KG1 (cell line): ENCODE measurements around the gene ZFR2.

Experiments
- DNase-seq: peaks from one replicate; lab custom pipeline; 2025; lab: John Stamatoyannopoulos, UW

The ZFR2 gene

DNA sequence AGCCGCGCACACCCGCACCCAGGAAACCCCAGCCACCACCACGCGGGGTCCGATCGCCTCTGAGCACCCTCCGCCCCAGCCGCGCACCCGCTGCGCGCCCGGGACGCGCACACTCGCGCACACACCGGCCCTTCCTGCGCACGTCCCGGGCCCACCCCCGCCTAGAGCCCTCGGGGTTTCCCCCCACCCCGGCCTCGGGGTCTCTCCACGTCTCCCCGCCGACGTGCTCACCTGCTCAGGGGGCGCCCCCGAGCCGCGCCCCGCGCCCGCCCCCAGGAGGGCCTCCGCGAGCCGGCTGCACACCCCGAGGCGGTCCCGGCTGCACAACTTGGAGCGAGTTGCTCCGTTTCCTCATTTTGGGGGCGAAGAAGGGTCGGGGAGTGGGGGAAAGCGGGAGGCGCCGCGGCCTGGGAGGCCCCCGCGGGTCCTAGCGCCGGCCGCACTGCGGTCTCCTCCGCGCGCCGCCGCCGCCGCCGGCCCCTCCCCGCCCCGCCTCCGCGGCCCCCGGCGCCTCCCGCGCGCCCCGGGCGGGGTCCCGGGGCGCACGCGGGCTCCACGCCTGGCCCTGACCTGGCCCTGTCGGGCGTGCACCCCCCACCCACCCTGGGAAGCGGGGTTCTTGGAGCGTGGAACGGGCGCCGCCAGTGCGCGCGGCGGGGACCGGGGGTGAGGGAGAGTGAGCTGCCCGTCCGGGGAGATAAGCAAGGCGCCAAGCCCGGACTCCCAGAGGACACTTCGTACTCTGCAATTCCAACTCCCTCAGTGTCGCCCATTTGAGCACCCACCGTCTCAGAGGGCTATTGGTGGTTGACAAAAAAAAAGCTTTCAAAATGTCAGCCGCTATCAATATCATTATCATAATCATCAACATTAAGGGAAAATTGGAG is 82.7 kb downstream of the ZFR2 start, which contains the start of gene MATK:
MATK (minus strand) TSS at position 444 of the 887 bp plus-strand sequence. CDS start 1,246 bp downstream, outside the sequence.
- peak; percentile 41 for DNase-seq

DNA sequence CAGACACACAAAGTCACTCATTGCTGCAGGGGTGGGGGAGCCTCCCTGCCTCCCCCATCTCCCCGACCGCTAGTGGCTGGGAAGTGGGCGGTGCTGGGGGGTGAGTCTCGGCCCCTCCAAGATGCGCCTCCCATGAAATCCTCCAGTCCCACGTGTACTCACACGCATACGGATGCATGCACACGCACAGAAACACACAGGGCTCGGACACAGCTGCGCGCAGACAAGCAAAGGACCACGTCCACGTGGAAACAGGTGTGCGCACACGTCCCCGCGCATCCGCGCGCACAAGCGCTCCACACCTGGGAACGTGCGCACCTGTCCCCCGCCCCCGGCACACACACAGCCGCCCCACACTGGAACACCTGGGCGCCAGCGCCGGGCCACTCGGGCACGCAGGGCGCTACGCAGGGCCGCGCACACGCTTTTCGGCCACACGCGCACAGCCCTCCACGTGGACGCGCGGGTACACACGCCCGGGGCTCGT is 83.3 kb downstream of the ZFR2 start:
- DNase-seq: no peak

DNA sequence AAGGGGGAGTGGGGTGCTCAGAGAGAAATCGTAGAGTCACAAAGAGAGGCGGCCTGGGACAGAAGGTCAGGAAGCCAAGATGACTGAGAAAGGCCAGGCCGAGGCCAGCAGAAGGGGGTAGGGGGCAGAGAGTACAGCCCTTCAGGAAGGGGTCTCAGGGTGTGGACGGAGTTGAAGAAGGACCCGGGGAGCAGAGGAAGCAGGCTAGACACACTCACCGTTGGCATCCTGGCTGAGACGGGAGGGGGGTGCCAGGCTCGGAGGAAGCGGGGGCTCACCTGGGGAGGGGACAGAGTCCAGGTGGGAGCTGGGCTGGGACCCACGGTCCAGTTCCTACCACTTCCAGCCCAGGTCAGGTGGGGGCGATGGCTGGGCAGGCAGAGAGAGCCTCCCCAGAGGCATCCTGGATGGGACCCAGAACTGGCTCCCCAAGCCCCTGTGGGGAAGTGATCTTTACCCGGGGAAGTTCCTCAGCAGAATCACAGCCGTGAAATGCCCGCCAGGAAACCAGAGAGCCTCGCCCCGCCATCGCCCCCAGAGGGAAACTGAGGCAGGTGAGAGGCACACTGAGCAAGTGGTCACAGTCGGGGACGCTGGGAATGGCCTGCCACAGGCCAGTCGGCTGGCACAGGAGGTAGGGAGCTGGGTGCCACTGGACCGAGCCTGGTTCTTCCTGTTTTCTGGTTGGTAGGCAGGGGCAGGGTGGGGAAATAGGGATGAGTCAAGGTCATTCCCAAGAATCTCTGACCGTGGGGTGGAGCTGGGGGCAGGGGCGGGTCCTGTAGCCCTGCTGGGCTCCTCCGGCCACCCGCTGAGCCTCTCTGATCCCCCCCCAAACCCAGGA is 84.0 kb downstream of the ZFR2 start:
- DNase-seq: no peak

DNA sequence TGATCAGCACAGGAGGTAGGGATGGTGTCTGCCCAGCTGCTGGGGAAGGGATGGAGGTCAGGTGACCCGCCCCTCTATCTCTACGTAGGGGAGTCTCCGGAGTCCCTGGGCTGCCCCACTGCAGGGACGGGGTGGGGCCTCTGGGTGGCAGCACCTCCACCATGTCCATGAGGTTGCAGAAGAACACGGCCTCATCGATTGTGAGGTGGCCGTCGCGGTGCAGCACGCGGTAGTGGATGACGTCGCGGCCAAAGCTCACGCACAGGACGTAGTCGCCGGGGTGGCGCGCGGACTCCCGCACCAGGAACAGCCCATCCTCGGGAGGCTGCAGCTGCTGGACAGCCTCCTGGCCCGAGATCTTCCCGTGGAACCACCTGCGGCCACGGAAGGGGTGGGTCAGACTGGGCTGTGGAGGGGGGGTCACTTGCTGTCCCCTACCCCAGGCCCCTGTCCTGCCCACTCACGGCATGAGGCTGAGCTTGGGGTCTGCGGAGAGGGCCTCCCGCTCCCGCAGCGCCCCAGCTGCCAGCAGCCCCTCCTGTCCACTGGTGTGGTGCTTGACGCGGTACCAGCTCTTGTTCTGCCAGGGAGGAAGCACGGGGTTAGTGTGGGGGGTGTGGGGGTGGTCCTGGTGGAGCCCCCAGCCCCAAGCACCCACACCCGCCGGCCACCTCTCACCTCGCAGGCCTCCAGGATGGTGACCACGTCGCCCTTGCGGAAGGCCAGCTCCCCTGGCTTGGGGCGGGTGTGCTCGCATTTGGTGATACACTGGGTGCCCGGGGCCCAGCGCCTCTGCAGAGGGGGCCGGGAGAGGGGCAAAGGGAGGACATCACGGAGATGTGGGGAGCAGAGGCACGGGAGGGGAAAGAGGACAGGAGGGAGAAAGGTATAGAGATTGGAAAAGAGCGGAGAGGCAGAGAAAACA is 84.9 kb downstream of the ZFR2 start:
- DNase-seq: no peak

DNA sequence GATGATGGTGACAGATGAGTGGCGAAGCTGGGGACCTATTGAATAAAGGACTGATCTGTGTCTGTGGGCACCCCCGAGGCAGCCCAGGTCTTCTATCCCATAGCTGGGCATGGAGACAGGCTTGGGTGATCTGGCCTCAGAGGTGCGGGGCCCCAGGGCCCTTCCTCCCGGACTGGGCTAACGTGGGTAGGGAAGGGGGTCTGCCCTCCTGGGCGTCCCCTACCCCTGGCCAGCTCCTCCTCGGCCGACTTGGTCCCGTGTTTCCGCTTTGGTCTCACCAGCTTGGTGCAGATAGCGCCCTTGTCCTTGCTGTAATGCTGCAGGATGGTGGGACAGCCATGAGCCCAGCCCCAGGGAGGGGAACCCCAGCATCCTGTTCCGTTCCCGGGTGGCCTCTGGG is 85.9 kb downstream of the ZFR2 start:
- no peak for DNase-seq

DNA sequence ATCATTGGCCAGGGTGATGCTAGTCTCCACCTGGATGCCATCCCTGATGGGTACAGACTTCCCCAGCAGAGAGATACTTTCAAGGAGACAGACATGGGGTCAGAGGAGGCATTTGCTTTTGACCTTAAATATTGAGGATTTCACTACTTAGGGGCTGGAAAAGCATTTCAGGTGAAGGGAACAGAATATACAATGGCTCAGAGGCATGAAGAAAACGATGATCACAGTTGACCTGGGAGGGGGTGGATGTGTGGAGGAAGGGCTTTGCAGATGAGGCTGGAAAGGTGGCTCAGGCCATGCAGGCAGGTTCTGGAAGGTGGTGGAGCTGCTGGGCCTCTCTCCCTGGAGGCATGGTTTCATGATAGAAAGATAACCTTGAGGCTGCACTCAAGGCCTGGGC is 86.5 kb downstream of the ZFR2 start:
- DNase-seq: no peak

DNA sequence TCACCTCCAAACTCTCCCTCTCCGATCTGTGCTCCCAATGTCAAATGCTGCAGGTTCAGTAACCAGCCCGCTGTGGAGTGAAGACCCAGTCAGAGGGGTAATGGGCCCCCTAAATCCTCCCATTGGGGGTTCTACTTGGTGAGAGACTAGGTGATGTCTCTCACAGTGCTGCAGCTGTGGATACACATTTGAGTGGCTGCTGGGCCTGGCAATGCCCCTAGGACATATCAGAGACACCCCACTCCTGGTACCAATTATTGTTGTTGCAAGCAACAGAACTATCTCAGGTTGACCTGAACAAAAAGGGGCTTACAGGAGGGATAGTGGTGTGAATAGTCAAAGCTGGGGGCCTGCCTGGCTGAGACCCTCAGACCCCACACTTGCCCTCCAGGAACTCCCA is 87.2 kb downstream of the ZFR2 start:
- no peak for DNase-seq

DNA sequence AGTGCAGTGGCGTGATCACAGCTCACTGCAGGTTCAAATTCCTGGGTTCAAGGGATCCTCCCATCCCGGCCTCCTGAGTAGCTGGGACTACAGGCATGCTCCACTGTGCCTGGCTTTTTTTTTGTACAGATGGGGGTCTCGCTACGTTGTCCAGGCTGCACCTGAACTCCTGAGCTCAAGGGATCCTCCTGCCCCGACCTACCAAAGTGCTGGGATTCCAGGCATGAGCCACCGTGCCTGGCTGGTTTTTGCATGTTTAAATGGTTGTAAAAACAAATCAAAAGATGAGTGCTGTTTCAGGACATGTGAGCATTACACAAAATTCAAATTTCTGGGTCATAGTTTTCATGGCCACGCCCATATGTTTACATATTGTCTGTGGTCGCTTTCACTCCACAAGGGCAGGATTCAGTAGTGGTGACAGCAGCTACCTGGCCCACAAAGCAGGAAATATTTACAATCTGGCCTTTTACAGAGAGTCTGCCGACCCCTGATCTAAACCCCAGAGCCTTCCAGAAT is 88.0 kb downstream of the ZFR2 start:
- DNase-seq: no peak

DNA sequence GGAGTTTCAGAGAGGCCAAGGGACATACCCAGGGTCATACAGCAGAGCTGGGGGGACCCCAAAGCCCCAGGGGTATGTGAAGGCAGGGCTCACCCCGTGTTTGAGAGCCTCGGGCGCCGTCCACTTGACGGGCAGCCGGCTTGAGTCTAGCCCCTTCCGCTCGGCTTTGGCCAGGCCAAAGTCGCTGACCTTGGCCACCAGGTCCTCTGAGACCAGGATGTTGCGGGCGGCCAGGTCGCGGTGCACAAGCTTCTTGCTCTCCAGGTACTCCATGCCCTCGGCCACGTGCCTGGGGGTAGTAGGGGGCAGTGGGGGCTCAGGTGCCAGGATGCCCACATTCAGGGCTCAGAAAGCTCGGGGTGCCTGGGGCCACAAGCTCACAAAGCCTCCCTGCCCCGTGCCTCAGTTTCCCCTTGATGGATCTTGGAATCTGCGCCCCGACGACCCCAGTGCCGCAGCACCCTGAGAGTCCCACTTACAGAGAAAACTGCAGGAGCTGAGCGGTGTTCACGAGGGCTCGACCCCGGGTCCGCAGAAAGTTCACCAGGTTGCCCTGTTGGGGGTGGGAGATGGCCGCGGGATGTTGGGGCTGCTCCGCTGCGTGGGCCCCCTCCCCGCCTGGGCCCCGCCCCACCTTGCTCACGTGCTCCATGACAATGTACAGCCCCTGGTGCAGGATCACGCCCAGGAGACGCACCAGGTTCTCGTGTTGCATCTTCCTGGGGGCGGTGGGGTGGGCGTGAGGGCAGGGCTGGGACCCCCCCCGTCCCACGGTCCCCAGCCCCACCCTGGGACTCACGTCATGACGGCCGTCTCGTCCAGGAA is 89.7 kb downstream of the ZFR2 start:
- no peak for DNase-seq

DNA sequence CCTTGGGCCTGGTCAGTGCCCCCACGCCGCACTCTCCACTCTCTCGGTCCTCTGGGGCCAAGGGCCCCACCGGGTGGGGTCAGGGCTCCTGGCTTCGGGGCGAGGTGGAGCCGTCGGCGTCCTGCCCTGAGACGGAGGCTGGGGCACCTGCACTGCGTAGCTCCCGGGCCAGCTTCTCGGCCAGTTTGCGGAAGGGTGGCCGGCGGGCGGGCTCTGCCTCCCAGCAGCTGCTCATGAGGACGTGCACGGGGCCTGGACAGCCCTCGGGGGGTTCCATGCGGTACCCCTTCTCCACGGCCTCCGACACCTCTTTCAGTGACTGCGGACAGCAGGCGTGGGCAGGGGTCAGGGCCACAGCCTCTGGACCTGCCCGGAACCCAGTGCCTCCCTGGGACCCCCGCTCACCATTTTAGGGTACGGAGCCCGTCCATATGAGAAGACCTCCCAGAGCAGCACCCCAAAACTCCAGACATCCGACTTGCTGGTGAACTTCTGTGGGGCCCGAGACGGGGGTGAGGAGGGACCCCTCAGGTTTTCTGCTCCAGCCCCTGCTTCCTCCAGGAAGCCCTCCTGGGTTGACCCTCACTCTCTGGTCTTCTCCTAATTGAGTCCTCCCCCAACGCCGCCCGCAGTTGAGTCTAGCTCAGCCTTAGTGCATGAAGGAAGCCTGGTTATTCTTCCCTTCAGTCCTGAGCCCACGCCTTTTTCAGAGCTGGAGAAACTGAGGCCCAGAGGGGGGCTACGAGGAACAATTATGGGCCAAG is 90.6 kb downstream of the ZFR2 start:
- DNase-seq: no peak

DNA sequence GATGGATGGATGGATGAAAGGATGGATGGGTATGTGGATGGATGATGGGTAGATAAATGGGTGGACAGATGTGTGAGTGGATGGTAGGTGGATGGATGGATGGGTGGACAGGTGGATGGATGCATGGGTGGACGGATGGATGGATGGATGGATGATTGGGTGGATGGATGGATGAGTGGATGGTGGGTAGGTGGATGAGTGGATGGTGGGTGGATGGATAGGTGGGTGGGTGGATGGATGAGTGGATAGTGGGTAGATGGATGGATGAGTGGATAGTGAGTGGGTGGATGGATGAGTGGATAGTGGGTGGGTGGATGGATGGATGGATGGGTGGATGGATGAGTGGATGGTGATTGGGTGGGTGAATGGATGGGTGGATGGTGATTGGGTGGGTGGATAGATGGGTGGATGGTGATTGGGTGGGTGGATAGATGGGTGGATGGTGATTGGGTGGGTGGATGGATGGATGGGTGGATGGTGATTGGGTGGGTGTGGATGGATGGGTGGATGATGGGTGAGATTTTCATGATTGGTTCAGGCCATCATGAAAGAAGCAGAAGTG is 92.3 kb downstream of the ZFR2 start:
- DNase-seq: no peak

DNA sequence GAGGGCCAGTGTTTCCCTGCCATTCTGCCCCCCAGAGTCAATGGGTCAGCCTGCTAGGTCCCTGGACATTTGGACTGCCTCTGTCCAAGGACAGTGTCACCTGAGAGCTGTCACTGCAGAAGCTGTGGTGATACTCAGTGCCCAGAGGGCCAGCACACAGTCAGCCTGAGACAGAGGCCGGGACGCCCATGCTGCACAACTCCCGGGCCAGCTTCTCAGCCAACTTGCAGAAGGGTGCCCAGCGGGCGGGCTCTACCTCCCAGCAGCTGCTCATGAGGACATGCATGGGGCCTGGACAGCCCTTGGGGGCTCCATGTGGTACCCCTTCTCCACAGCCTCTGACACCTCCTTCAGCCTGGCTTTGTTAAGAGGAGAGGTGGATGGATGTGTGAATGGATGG is 93.0 kb downstream of the ZFR2 start:
- no peak for DNase-seq

DNA sequence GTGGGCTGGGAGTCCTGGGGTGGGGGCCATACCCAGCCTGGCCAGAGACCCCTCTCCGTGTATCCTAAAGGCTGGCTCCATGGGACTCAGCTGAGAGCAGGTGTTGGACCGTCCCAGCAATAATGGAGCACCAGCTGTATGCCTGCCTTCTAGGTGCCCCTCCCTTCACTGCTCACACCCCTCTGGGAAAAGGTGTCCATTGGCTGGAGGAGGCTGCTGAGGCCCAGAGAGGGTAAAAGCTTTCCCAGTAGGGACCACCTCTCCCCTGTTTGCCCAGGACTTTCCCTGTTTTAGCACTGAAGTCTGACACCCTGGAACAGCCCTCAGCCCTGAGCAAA is 93.5 kb downstream of the ZFR2 start:
- DNase-seq: no peak

DNA sequence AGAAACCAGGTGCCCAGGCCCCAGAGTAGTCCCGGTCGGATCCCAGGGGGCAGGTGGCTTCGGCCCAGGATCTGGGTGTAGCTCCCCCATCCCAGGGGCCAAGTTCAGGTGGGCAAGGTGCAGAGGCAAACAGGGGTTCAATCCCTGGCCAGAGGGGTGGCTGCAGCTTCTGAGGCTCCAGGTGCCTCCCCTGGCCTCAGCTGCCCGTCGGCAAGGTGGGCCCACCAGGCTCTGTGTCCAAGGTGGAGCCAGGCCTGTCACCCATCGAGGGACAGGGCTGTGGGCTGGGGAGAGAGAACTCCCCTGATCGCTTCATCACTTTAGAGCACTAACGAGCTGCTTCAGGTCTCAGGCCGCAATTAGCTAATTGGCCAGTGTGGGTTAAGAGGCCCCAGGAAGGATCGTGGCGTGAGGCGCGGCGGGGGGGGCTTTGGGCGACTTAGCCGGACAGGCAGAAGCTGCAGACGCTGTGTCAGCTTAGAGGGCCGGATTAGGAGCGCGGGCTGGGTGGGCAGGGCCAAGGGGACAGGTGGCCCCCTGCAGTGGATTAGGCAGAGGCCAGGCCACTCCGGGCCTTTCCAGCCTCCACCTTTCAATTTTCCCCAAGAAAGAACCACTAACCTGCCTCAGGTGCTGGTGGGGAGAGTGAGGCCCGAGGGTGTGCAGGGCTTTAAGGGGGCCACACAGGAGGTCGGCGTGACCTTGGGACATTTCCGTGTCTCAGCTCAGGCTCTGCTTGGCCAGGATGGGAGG is 94.0 kb downstream of the ZFR2 start:
- no peak for DNase-seq

DNA sequence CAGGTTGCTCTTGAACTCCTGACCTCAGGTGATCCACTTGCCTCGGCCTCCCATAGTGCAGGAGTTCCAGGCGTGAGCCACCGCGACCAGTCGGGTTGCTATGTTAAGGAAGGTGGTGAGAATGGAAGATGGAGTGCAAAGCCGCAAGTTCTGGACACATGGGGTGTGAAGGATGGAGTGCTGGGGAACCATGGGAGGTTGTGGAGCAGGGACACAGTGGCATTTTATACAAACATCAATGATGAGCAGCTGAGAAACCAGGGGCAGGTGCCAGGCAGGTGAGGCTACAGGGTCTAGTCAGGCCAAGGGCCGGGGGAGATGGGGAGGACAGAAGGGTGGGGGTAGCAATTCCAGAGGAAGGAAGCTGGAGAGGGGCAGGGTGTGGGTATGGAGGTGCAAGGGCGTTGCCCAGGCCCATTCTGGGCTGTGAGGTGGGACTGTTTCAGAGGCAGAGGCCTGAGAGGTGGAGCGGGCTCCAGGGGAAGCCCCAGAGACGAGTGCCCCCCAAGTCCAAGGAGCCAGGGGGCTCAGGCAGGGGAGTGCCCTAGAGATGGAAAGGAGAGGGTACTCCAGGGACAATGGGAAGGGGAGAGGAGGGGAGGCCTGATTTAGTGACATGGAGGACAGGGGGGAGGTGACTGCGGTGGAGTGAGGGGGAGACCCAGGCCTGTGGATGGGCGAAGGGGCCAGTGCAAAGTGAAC is 94.9 kb downstream of the ZFR2 start:
- DNase-seq: no peak

DNA sequence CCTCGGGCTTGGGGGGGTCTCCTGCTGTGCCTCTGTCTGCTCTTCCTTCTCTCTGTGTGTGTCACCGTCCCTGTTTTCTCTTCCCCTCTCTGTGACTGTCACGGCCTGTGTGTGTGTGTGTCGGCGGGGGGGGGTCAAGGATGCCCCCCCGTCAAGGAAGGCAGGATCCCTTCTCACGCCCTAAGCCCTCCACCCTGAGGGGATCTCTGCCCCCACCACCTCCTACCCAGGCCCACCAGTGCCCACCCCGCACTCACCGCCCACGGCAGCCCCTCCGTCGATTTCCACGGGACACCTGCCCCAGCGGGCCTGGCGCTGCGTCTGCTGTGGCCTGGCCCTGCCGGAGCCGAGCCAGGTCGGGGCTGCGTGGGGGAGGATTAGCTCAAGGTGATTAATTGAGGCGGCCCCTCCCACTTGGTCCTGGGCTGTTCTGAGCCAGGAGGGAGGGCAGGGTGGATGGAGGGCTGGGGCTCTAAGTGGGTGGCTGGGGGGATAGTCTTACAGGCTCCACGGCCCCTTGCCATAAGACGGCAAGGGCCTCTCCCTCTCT is 96.9 kb downstream of the ZFR2 start, which contains the start of gene RAX2:
RAX2 (minus strand) TSS at position 323 of the 550 bp plus-strand sequence. CDS start 486 bp downstream, outside the sequence.
- no peak for DNase-seq

DNA sequence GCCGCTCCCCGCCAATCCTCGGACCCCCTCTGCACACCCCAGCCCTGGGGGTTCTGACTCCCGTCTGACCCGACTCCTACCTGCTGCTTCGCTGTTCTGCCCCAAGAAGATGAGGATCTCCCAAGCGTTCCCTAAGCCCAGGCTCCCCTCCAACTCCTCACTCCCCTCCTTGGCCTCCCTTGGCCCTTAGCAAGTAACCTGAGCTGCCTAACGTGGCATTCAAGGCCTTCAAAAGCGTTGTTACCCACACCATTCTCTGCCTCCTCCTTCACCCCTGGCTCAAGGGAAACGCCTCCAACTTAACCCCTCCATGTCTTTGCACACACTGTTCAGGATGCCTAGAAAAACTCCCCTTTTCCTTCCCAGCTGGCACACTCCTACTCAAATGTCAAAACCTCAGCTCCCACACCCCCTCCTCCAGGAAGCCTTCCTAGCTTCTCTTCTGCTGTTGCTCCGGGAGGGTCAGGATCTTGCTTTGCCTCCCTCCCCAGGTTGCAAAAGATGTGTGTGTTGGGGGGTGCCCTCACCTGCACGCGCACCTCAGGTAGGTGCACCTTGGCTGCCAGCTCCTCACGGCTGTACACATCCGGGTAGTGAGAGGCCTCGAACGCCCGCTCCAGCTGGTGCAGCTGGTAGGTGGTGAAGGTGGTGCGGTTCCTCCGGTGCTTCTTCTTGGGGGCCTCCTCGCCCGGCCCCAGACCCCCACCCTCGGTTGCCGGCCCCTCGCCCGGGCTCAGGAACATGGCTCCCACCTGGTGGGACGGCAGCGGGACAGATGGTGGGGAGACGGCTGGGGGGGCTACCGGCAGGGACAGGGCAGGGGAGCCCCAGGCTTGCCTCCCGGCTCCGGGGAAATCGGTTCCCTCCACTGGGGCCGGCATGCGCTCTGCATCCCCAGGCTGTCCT is 97.6 kb downstream of the ZFR2 start:
- no peak for DNase-seq
